Trophoblast cell (in vitro differentiated cells and primary cell): ENCODE results near the gene OXNAD1.

ENCODE experiments used
- DNase-seq, 2 donors: peaks; one replicate each; pipeline ENCODE4 v3.0.0-alpha.2; 2016
- H2AFZ ChIP-seq: 2 replicates; pipeline ENCODE4 v1.6.1; 2013; ENCODE audit warnings: low read length, moderate library complexity, mild to moderate bottlenecking; ENCODE audit not compliant: insufficient read depth, poor library complexity
- H2AK5ac ChIP-seq: 2 replicates; pipeline ENCODE4 v1.6.1; 2013; ENCODE audit warnings: mild to moderate bottlenecking, low read length
- H2BK120ac ChIP-seq: 2 replicates; pipeline ENCODE4 v1.6.1; 2013; ENCODE audit warnings: low read length, mild to moderate bottlenecking, moderate library complexity; ENCODE audit not compliant: insufficient read depth, poor library complexity
- H2BK12ac ChIP-seq: 2 replicates; pipeline ENCODE4 v1.6.1; 2013; ENCODE audit warnings: mild to moderate bottlenecking, low read length, moderate library complexity
- H2BK5ac ChIP-seq: 2 replicates; pipeline ENCODE4 v1.6.1; 2013; ENCODE audit warnings: low read length, low read depth, moderate library complexity, mild to moderate bottlenecking; ENCODE audit not compliant: poor library complexity
- H3K14ac ChIP-seq: 2 replicates; pipeline ENCODE4 v1.6.1; 2013; ENCODE audit warnings: mild to moderate bottlenecking, low read length
- H3K18ac ChIP-seq: 2 replicates; pipeline ENCODE4 v1.6.1; 2013; ENCODE audit warnings: mild to moderate bottlenecking, low read length
- H3K23ac ChIP-seq: 2 replicates; pipeline ENCODE4 v1.6.1; 2013; ENCODE audit warnings: low read length
- H3K27ac ChIP-seq: 2 replicates; pipeline ENCODE4 v1.5.1; 2013; ENCODE audit warnings: low read depth, mild to moderate bottlenecking, inconsistent platforms, low read length, moderate library complexity
- H3K27me3 ChIP-seq: 2 replicates; pipeline ENCODE4 v1.6.1; 2013; ENCODE audit warnings: inconsistent platforms, mild to moderate bottlenecking, low read length, moderate library complexity; ENCODE audit not compliant: insufficient read depth
- H3K36me3 ChIP-seq, 2 experiments: 1 replicate in 1 of 2; 2 replicates in 1 of 2; pipeline ENCODE4 v1.6.1; 2013; ENCODE audit warnings: low read length in 2 of 2, mild to moderate bottlenecking in 2 of 2, moderate library complexity in 1 of 2; ENCODE audit not compliant: insufficient read depth in 2 of 2, control insufficient read depth in 1 of 2
- H3K4ac ChIP-seq: 2 replicates; pipeline ENCODE4 v1.6.1; 2013; ENCODE audit warnings: low read depth, mild to moderate bottlenecking, low read length, moderate library complexity
- H3K4me1 ChIP-seq, 2 experiments: 1 replicate in 1 of 2; 2 replicates in 1 of 2; pipeline ENCODE4 v1.6.1; 2013; ENCODE audit warnings: low read length in 2 of 2, mild to moderate bottlenecking in 2 of 2, moderate library complexity in 1 of 2; ENCODE audit not compliant: insufficient read depth in 2 of 2, control insufficient read depth in 1 of 2
- H3K4me2 ChIP-seq: 2 replicates; pipeline ENCODE4 v1.6.1; 2013; ENCODE audit warnings: inconsistent platforms, mild to moderate bottlenecking, low read length, moderate library complexity
- H3K4me3 ChIP-seq: 2 replicates; pipeline ENCODE4 v1.5.1; 2013; ENCODE audit warnings: mild to moderate bottlenecking, low read depth, low read length, inconsistent platforms
- H3K79me1 ChIP-seq: one replicate; pipeline ENCODE4 v1.6.1; 2013; ENCODE audit warnings: low read length
- H3K79me2 ChIP-seq: 2 replicates; pipeline ENCODE4 v1.6.1; 2013; ENCODE audit warnings: low read length, mild to moderate bottlenecking; ENCODE audit not compliant: control insufficient read depth, insufficient read depth, poor library complexity
- H3K9ac ChIP-seq: 2 replicates; pipeline ENCODE4 v1.6.1; 2013; ENCODE audit warnings: mild to moderate bottlenecking, low read length
- H3K9me3 ChIP-seq: 2 replicates; pipeline ENCODE4 v1.6.1; 2013; ENCODE audit warnings: low read depth, mild to moderate bottlenecking, control low read depth, inconsistent platforms, low read length; ENCODE audit not compliant: insufficient read depth
- H4K12ac ChIP-seq: 2 replicates; pipeline ENCODE4 v1.6.1; 2013; ENCODE audit warnings: low read depth, mild to moderate bottlenecking, low read length, moderate library complexity
- H4K8ac ChIP-seq: 2 replicates; pipeline ENCODE4 v1.6.1; 2013; ENCODE audit warnings: low read depth, mild to moderate bottlenecking, low read length, moderate library complexity
- H4K91ac ChIP-seq: one replicate; pipeline ENCODE4 v1.6.1; 2013; ENCODE audit warnings: low read depth, mild to moderate bottlenecking, low read length, moderate library complexity
- WGBS: extraction: QIAGEN DNeasy Blood & Tissue Kit; methylation state at CpG from one replicate; pipeline ENCODE4 v1.1.7; 2013; ENCODE audit warnings: missing lambda C conversion rate; ENCODE audit not compliant: insufficient read length, insufficient coverage; ENCODE audit errors: extremely low coverage; 5-methylcytosine and 5-hydroxymethylcytosine counted together

The OXNAD1 gene

DNA sequence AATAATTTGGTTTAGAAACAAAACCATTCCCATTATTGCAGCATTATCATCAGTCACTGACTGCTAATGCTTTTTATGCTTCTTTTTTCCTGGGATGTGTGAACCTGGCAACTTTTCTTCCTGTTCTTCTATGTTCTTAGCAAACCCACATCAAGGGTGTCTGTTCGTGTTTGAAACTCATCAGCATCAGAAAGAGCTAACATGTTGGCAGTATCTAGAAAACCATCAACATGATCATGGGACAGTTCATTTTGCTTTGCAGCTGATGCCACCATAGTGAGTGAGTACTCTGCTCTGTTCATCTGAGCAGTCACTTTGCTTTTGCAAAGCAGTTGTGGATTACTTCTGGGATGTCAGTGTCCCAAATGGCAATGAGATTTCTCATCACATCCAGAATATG, 6.1 kb upstream of the OXNAD1 start:
- Histone ChIP-seq H3K9me3 (no peaks in the 10 kb centered on the region), H3K4ac (no peak overlapping the region), H2BK120ac (no peak overlapping the region), H3K36me3 (peaks cover 0 to 7% of the 10 kb centered on the region in 2 experiments), H3K27ac (no peak overlapping the region), H2AK5ac (no peak overlapping the region), H2AFZ (no peak overlapping the region), H3K4me1 (no peaks in the 10 kb centered on the region), H4K8ac (no peak overlapping the region), H3K14ac (no peak overlapping the region), H3K18ac (no peak overlapping the region), H3K79me1 (no peaks in the 10 kb centered on the region), H3K23ac (no peak overlapping the region), H2BK5ac (no peak overlapping the region), H4K12ac (no peak overlapping the region), H4K91ac (no peak overlapping the region), H3K27me3 (no peaks in the 10 kb centered on the region), H2BK12ac (no peak overlapping the region), H3K79me2 (no peaks in the 10 kb centered on the region), H3K9ac (no peak overlapping the region), H3K4me2 (no peak overlapping the region), H3K4me3 (no peak overlapping the region)
- WGBS: no CpG with 5 or more reads among the region's 1 CpG
- DNase-seq: no peak

GRCh38 chr3:16260046-16260445, 5.0 kb upstream of the OXNAD1 start:
- no peak overlapping the region for H3K4me3 ChIP-seq
- H3K18ac ChIP-seq: no peak overlapping the region
- WGBS: no CpG with 5 or more reads among the region's 1 CpG
- H2AK5ac ChIP-seq: no peak overlapping the region
- no peak overlapping the region for H4K8ac ChIP-seq
- H3K9ac ChIP-seq: no peak overlapping the region
- no peaks in the 10 kb centered on the region for H3K9me3 ChIP-seq
- H3K36me3 ChIP-seq: peaks cover 0 to 7% of the 10 kb centered on the region in 2 experiments
- DNase-seq: no peak
- H2BK12ac ChIP-seq: no peak overlapping the region
- H3K4ac ChIP-seq: no peak overlapping the region
- H2AFZ ChIP-seq: no peak overlapping the region
- H3K4me1 ChIP-seq: peaks cover 0 to 2% of the 10 kb centered on the region in 2 experiments
- no peak overlapping the region for H4K91ac ChIP-seq
- no peak overlapping the region for H4K12ac ChIP-seq
- no peaks in the 10 kb centered on the region for H3K27me3 ChIP-seq
- no peak overlapping the region for H3K27ac ChIP-seq
- no peak overlapping the region for H2BK5ac ChIP-seq
- no peak overlapping the region for H3K4me2 ChIP-seq
- peaks cover 5% of the 10 kb centered on the region for H3K79me1 ChIP-seq
- no peak overlapping the region for H3K23ac ChIP-seq
- no peak overlapping the region for H2BK120ac ChIP-seq
- H3K79me2 ChIP-seq: peaks cover 7% of the 10 kb centered on the region
- no peak overlapping the region for H3K14ac ChIP-seq

DNA sequence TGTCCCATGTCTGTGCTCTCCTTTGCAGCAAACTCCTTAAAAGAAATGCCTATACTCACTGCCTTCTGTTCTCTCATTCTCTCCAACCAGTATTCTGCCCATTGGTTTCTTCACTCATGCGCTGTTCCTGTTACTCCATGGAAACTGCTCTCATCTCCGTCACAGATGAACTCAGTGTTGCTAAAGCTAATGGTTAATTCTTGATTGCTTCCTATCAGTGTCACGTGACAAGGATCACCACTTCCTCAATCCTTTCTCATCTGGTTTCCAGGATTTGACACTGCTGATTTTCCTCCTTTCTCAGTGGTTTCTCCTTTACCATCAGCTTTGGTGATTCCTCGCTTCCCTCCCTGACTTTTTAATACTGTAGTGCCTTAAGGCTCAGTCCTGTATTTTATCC, 2.8 kb upstream of the OXNAD1 start:
- Histone ChIP-seq H2BK120ac (no peak overlapping the region), H3K79me2 (peaks cover 7% of the 10 kb centered on the region), H3K4me2 (no peak overlapping the region), H2BK5ac (no peak overlapping the region), H3K18ac (no peak overlapping the region), H3K9me3 (no peaks in the 10 kb centered on the region), H3K14ac (no peak overlapping the region), H3K4ac (no peak overlapping the region), H2AK5ac (no peak overlapping the region), H4K12ac (no peak overlapping the region), H3K27ac (no peak overlapping the region), H3K4me1 (peaks cover 0 to 2% of the 10 kb centered on the region in 2 experiments), H4K8ac (no peak overlapping the region), H3K23ac (no peak overlapping the region), H2BK12ac (no peak overlapping the region), H3K9ac (no peak overlapping the region), H2AFZ (no peak overlapping the region), H3K36me3 (peaks cover 0 to 6% of the 10 kb centered on the region in 2 experiments), H3K79me1 (peaks cover 8% of the 10 kb centered on the region), H3K27me3 (no peaks in the 10 kb centered on the region), H3K4me3 (no peak overlapping the region), H4K91ac (no peak overlapping the region)
- no peak for DNase-seq
- WGBS: no CpG with 5 or more reads among the region's 4 CpGs

DNA sequence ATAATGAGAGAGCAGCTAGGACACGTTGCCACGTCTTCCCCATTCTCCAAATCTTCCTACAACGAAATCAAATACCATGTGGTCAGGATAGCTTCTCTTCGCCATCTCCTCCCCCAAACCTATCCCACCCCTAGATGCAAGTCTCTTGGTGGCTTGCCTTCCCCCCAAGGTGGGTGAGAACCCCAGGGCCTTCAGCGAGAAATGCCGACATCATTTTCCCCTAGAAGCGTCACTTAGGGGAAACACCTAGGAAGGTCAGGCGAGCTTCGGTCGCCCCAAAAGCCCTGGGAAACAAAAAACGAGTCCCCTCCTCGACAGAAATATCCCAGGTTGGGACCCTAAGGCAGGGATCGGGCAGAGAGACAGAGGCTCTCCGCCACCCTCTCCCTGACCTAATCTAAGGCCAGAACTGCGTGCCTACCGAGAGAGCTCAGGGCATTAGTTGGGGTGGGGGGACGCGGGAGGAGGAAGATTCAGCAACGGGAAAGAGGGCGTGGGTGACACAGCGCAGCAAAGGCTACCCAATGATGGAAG, 771 bp upstream of the OXNAD1 start:
- H2BK5ac ChIP-seq: peak overlapping the region; percentile 49
- H3K9ac ChIP-seq: peak overlapping the region; percentile 93
- H3K27ac ChIP-seq: peak overlapping the region; percentile 18
- peak overlapping the region; percentile 28 for H3K14ac ChIP-seq
- no CpG with 5 or more reads among the region's 21 CpGs for WGBS
- peak overlapping the region; percentile 77 for H3K4me2 ChIP-seq
- peak overlapping the region; percentile 90 for H2AK5ac ChIP-seq
- no peak overlapping the region for H2BK12ac ChIP-seq
- H3K4ac ChIP-seq: peak overlapping the region; percentile 99
- H2BK120ac ChIP-seq: peak overlapping the region; percentile 29
- H4K8ac ChIP-seq: peak overlapping the region; percentile 99
- H3K79me2 ChIP-seq: peaks cover 7% of the 10 kb centered on the region
- no peak for DNase-seq
- no peak overlapping the region for H3K23ac ChIP-seq
- H4K12ac ChIP-seq: peak overlapping the region; percentile 73
- no peaks in the 10 kb centered on the region for H3K27me3 ChIP-seq
- H2AFZ ChIP-seq: peak overlapping the region; percentile 94
- H3K79me1 ChIP-seq: peaks cover 8% of the 10 kb centered on the region
- H3K36me3 ChIP-seq: peaks cover 0 to 2% of the 10 kb centered on the region in 2 experiments
- peak overlapping the region; percentile 97 for H3K4me3 ChIP-seq
- peaks cover 0 to 2% of the 10 kb centered on the region in 2 experiments for H3K4me1 ChIP-seq
- H3K18ac ChIP-seq: peak overlapping the region; percentile 13
- no peaks in the 10 kb centered on the region for H3K9me3 ChIP-seq
- H4K91ac ChIP-seq: peak overlapping the region; percentile 83
